Neutrophil (primary cell): ENCODE measurements around the gene CADM4.

Source experiments
- H3K27ac ChIP-seq: fragments of 200-600 bp; sonication (generic); 2 replicates; pipeline ENCODE4 v1.5.1; 2016; ENCODE audit warnings: mild to moderate bottlenecking, moderate library complexity
- H3K27me3 ChIP-seq: fragments of 200-600 bp; sonication (generic); 2 replicates; pipeline ENCODE4 v1.6.0; 2016; ENCODE audit warnings: mild to moderate bottlenecking
- H3K36me3 ChIP-seq: fragments of 200-600 bp; sonication (generic); 2 replicates; pipeline ENCODE4 v1.5.1; 2017
- H3K4me1 ChIP-seq, 2 experiments: fragments of 200-600 bp in 1 of 2; sonication (generic) in 1 of 2; 1 replicate in 1 of 2; 2 replicates in 1 of 2; pipeline versions ENCODE4 v1.5.1 to v1.6.1; 2013 to 2016; ENCODE audit warnings: low read depth in 1 of 2, low read length in 1 of 2, mild to moderate bottlenecking in 1 of 2, moderate library complexity in 1 of 2; ENCODE audit not compliant: control insufficient read depth in 1 of 2, insufficient read depth in 1 of 2
- H3K4me3 ChIP-seq, 2 experiments: fragments of 200-600 bp in 1 of 2; sonication (generic) in 1 of 2; 1 replicate in 1 of 2; 2 replicates in 1 of 2; pipeline ENCODE4 v1.5.1; 2013 to 2016; ENCODE audit warnings: low read depth in 1 of 2, low read length in 1 of 2, mild to moderate bottlenecking in 1 of 2, moderate library complexity in 1 of 2
- H3K9me3 ChIP-seq: fragments of 200-600 bp; sonication (generic); 2 replicates; pipeline ENCODE4 v1.5.1; 2016
- TF ChIP-seq, protein P1 (sequence below): fragments of 200-600 bp; sonication (generic); IDR thresholded peaks from 2 replicates; pipeline ENCODE4 v1.5.1; 2016; ENCODE audit warnings: antibody characterized with exemption

Gene CADM4

DNA sequence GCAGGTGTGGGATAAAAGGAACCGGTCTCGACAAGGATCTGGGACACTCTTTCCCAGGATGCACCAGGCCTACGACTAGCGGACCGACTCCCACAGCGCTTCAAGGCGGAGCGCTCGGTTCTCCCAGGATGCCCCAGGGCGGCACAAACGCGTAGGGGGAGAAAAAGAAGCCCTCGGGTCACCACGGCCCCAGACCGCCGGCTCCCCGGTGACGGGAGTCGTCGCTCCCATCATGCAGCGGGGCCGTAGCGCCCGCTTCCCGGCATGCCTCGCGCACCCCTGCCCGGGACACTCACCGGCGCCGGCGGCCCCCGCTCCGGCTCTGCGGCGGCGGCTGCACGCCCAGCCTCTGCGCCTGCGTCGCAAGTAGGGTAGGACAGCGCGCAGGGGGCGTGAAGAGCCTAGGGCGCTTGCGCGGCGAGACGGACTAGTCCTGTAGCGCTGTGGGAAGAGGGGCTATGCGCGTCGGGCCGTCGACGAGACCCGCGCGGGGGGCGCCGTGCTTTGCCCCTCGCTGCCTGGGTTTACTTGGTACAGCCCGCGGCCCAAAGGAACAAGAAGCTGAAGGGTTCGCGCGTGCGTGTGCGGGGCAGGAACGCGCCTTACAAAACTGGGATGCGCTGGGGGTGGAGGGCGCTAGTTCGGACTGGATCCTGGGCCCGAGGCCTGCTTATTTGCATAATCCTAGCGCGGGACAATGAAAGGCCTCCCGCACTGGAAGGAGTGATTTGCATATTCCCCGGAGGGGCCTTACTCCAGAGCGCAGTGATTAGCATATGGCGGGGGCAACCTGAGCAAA is 20.2 kb downstream of the CADM4 start, which contains the start of gene ZNF428:
Gene ZNF428 (minus strand): TSS at position 368 of the 799 bp plus-strand sequence. CDS start 5,325 bp downstream, outside the sequence.
- peaks cover 10 to 14% of the 10 kb centered on the region in 2 experiments for H3K4me1 ChIP-seq
- peak within 1 kb of the TSS; percentile 89 for H3K27ac ChIP-seq
- no peaks in the 10 kb centered on the region for H3K27me3 ChIP-seq
- H3K9me3 ChIP-seq: no peaks in the 10 kb centered on the region
- TF ChIP-seq, protein P1, sequence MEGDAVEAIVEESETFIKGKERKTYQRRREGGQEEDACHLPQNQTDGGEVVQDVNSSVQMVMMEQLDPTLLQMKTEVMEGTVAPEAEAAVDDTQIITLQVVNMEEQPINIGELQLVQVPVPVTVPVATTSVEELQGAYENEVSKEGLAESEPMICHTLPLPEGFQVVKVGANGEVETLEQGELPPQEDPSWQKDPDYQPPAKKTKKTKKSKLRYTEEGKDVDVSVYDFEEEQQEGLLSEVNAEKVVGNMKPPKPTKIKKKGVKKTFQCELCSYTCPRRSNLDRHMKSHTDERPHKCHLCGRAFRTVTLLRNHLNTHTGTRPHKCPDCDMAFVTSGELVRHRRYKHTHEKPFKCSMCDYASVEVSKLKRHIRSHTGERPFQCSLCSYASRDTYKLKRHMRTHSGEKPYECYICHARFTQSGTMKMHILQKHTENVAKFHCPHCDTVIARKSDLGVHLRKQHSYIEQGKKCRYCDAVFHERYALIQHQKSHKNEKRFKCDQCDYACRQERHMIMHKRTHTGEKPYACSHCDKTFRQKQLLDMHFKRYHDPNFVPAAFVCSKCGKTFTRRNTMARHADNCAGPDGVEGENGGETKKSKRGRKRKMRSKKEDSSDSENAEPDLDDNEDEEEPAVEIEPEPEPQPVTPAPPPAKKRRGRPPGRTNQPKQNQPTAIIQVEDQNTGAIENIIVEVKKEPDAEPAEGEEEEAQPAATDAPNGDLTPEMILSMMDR: no peak
- H3K36me3 ChIP-seq: no peaks in the 10 kb centered on the region
- peak within 1 kb of the TSS; percentile 84 to 94 for H3K4me3 ChIP-seq

DNA sequence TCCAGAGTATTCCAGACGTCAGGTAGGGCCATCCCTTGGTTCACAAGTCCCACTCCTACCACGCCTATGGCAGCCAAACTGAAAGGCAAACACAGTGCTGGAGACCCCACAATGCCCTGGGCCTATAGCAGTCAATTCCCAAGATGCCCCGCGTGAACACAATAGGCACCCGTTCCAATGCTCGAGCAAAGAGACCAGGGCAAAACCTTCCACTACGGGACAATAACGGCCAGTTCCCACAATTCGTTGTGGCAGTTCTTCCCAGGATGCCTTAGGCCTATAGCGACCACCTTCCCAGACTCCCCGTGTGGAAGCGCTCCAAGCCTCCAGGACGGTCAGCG is 20.8 kb downstream of the CADM4 start:
- H3K4me3 ChIP-seq: peak overlapping the region; percentile 84 to 94
- H3K27ac ChIP-seq: peak overlapping the region; percentile 89
- no peaks in the 10 kb centered on the region for H3K27me3 ChIP-seq
- no peaks in the 10 kb centered on the region for H3K36me3 ChIP-seq
- peaks cover 10 to 14% of the 10 kb centered on the region in 2 experiments for H3K4me1 ChIP-seq
- H3K9me3 ChIP-seq: no peaks in the 10 kb centered on the region
- TF ChIP-seq, protein P1: no peak

DNA sequence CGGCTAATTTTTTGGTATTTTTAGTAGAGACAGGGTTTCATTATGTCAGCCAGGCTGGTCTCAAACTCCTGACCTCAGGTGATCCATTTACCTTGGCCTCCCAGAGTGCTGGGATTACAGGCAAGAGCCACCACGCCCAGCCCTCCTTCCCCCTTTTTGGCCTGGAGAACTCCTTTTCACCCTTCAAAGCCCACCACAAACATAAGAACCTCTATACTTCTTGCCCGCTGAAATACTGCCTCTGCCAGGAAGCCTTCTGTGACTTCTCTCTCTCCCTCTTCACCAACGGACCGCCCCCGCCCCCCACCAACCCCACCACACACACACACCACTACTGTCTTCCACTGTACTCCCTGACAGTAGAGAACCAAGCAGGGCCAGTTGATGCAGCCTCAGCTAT is 22.7 kb downstream of the CADM4 start:
- TF ChIP-seq, protein P1: no peak
- no peak overlapping the region for H3K27ac ChIP-seq
- H3K9me3 ChIP-seq: no peaks in the 10 kb centered on the region
- H3K4me1 ChIP-seq: peaks cover 10 to 14% of the 10 kb centered on the region in 2 experiments
- H3K27me3 ChIP-seq: no peaks in the 10 kb centered on the region
- H3K4me3 ChIP-seq: no peak overlapping the region
- no peaks in the 10 kb centered on the region for H3K36me3 ChIP-seq

DNA sequence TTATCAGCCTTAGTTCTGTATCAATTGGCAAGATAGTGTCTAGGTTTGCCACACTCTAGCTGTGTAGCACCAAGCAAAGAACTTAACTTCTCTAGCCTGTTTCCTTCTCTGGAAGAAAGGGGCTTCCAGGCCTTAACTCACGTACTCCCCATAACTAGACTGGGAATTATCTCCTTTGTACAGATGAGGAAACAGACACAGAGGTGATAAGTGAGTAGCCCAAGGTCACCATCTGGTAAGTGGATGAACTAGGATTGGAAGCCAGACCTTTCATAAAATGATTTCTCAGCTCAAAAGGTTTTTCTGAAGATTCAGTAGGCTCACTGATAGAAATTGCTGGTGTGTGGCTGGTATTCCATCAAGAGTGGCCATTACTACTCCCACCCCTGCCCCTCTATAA is 23.3 kb downstream of the CADM4 start:
- Histone ChIP-seq H3K27me3 (no peaks in the 10 kb centered on the region), H3K27ac (no peak overlapping the region), H3K4me1 (peaks cover 10 to 14% of the 10 kb centered on the region in 2 experiments), H3K9me3 (no peaks in the 10 kb centered on the region), H3K4me3 (no peak overlapping the region), H3K36me3 (no peaks in the 10 kb centered on the region)
- TF ChIP-seq, protein P1: no peak

DNA sequence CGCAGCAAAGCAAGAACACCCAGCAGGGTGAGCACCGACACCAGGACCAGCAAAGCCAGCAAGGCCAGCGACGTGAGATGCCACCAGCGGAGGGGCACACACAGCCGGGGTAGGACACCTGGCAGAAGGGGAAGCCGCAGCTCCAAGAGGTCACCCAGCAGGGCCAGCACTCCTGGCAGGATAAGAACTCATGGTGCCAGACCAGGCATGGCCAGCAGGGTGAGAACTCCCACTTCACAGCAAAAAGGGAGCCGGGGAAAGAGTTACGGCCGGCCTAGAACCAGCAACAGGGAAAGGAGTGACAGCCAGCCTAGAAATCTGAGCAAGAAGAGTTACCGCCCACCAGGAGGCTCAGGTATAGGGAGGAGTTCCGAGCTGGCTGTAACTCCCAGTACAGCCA is 27.3 kb downstream of the CADM4 start:
- TF ChIP-seq, protein P1: no peak
- no peaks in the 10 kb centered on the region for H3K36me3 ChIP-seq

More for the DNA sequence above, 27.3 kb downstream of the CADM4 start:
- no peak overlapping the region for H3K4me3 ChIP-seq
- H3K9me3 ChIP-seq: no peaks in the 10 kb centered on the region
- H3K4me1 ChIP-seq: peaks cover 0 to 4% of the 10 kb centered on the region in 2 experiments
- no peak overlapping the region for H3K27ac ChIP-seq
- no peaks in the 10 kb centered on the region for H3K27me3 ChIP-seq
